GM13977 (cell line): ENCODE results near the gene SLC10A1.

Source experiments
- DNase-seq: peaks from one replicate; pipeline ENCODE4 v3.0.0; 2012; ENCODE audit warnings: low spot score
- in situ Hi-C: fragments of 300-500 bp; cut with MboI; formaldehyde crosslinking; loops from one replicate; pipeline ENCODE4 v1.12.0; 2022; ENCODE audit warnings: low sequenced_read_pairs, low pct_unique_long_range_greater_than_20kb, mixed read lengths, inconsistent platforms; ENCODE audit not compliant: unreplicated experiment
- TF ChIP-seq, protein P1 (sequence below): IDR thresholded peaks from 2 replicates; pipeline ENCODE4 v1.5.1; 2012; ENCODE audit warnings: mild to moderate bottlenecking, control low read depth; ENCODE audit not compliant: insufficient read depth; ENCODE audit errors: extremely low read depth, missing control alignments

SLC10A1 gene

DNA sequence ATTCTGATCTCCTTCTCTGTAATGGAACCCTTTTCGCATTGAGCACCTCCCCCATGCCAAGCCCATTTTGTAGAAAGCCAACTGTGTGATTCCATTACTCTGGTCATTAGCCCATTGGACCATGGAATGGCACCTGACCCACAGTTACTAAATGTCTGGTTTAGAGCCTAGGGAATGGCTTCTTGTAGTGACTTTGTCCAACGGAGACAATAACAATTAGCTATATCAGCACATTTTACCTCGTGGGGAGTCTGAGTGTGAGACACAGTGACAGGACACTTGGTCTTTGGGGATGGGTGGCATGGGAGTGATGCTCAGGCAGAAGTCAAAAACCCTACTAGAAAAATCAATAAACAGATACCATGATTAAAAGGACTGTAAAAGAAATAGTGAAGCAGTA lies 10.4 kb downstream of the SLC10A1 start:
- TF ChIP-seq, protein P1, sequence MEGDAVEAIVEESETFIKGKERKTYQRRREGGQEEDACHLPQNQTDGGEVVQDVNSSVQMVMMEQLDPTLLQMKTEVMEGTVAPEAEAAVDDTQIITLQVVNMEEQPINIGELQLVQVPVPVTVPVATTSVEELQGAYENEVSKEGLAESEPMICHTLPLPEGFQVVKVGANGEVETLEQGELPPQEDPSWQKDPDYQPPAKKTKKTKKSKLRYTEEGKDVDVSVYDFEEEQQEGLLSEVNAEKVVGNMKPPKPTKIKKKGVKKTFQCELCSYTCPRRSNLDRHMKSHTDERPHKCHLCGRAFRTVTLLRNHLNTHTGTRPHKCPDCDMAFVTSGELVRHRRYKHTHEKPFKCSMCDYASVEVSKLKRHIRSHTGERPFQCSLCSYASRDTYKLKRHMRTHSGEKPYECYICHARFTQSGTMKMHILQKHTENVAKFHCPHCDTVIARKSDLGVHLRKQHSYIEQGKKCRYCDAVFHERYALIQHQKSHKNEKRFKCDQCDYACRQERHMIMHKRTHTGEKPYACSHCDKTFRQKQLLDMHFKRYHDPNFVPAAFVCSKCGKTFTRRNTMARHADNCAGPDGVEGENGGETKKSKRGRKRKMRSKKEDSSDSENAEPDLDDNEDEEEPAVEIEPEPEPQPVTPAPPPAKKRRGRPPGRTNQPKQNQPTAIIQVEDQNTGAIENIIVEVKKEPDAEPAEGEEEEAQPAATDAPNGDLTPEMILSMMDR, result no peak
- in situ Hi-C loops, result no loop called here
- no peak for DNase-seq

DNA sequence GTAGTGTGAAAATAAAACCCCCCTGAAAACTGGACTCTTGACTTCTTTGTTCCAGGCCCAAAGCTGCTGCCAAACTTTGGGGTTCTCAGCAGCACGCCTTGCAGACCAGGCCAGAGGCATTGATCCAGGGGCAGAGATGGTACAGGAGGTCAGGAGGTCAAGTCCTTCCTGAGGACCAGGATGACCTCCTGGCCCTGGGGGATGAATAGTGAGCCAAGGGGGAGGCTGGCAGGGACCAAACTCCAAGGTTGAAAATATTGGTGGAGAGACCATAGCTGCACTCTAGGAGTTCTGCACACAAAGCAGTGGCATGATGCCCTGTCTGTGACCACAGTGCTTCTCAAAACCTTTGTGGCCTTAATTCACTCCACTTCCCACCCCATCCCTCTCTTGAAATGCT lies 12.1 kb downstream of the SLC10A1 start:
- in situ Hi-C loops, result no loop called here
- TF ChIP-seq, protein P1, result no peak

DNA sequence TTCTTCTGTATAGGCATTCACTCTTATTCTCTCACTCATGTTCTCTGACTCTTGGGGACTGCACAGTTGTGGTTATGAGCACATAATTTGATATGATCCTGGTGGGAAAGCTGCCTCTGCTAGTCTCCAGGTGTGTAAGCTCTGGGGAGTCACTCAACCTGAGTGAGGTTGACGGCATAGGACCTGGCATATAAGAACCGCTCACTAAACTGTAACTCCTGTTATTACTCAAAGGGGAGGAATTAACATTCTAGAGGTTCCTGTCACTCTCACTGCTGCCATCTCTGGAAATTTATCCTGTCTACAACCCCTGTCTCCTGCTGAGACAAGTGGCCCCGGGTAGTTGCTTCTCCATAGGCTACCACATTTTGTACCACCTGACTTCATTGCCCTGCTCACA lies 16.1 kb downstream of the SLC10A1 start:
- TF ChIP-seq, protein P1, result no peak
- DNase-seq, result no peak
- in situ Hi-C loops, result no loop called here

More for the DNA sequence above, 12.1 kb downstream of the SLC10A1 start:
- no peak for DNase-seq

DNA sequence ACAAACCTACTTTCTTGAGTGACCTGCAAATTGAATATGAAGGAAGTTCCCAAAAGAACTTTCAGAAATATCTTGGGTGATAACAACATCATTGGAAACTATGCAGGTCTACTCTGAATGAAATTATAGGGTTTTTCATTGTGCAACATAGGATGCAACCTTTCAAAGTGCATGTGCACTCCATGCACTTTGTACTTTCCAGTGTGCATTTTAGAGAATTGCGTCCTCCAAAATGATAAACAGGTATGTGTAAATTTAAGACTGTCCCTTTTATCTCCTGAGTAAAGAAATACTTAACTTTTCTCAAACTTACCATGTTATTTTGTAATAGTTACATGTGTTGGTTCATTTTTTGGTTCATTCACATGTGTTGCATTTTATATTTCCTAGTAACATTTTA lies 16.9 kb downstream of the SLC10A1 start:
- TF ChIP-seq, protein P1, result no peak
- in situ Hi-C loops, result no loop called here
- no peak for DNase-seq

DNA sequence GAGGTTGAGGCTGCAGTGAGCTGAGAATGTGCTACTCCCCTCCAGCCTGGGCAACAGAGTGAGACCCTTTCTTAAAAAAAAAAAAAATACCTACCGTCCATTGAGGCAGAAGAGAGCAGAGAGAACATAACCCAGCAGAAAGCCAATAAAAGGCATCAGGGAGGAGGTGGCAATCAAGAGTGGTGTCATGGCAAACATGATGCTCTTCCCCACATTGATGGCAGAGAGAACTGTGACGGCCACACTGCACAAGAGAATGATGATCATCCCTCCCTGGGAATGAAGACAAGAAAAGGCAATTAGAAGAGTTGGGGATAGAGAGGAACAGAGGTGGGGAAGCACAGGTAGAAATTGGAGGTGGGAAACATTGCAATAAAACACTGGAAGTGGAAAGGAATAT lies 18.0 kb downstream of the SLC10A1 start:
- in situ Hi-C loops, result no loop called here
- DNase-seq, result no peak
- TF ChIP-seq, protein P1, result no peak

DNA sequence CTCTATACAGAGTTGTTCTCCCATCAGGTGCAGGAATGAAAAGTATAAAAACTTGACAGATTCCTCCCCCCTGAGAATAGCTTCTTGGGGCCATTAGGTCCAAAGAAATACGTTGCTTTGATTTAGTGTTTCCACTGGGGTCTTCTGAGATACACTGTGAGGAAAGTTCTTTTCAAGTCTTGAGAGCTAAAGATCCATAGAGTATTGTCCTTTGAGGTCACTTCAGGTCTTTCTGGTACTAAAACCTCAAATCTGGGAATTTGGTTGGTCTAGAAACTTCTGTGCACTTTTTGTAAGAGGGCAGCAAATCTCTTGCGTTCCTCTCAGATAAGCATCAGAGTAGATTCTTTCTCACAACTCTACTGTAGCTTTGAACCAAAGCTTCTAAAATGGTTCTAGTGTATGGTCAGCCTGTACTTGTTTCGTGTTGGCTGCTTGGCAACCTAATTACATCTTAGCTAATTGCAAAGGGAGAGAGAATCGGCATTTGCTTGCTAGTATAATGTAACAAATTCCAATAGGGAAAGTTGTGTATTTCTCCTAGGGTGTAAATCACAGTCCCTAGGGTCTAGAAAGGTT lies 20.1 kb downstream of the SLC10A1 start:
- TF ChIP-seq, protein P1, result no peak
- DNase-seq, result no peak
- in situ Hi-C loops, result no loop called here

DNA sequence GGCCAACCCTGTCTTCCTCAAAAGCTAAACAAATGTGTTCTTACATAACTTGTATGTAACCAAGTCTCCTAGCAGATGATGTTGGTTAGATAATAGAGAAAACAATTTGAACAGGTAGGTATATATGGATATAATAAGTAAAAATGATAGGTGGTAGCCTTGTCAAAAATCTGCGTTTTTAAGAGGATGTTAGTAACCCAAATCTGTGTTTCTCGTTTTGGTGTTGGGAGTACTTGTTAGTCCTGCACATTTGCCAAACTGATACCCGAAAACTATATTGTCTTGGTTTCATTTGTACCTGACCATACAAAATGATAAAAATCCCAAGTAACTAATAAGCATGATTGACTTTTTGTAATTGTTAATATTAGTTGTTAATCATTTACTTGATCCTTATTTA lies 22.0 kb downstream of the SLC10A1 start:
- in situ Hi-C loops, result no loop called here
- DNase-seq, result no peak
- TF ChIP-seq, protein P1, result no peak
